Uterus (tissue), 4 donors: ENCODE results near the gene SLC25A44. TPM values are rescaled to one million over a fixed set of nuclear protein-coding genes. Genes with fewer than 3 reads are reported as not detected.

ENCODE experiments used
- DNase-seq, 2 donors: peaks; one replicate each; pipeline ENCODE4 v3.0.0-alpha.2; 2019 to 2020
- H3K27ac ChIP-seq, 2 donors: fragments of 200-600 bp; sonication (generic); 1 replicate in 1 of 2; 2 replicates in 1 of 2; pipeline ENCODE4 v1.5.1; 2016 to 2018
- H3K27me3 ChIP-seq, 2 donors: fragments of 200-600 bp; sonication (generic); one replicate each; pipeline ENCODE4 v1.5.1; 2018 to 2019; ENCODE audit warnings: control low read depth in 1 of 2
- H3K36me3 ChIP-seq, 2 donors: fragments of 200-600 bp; sonication (generic); one replicate each; pipeline ENCODE4 v1.5.1; 2019; ENCODE audit warnings: control low read depth in 1 of 2
- H3K4me1 ChIP-seq, 2 donors: fragments of 200-600 bp; sonication (generic); one replicate each; pipeline ENCODE4 v1.5.1; 2018 to 2019; ENCODE audit warnings: control low read depth in 1 of 2
- H3K4me3 ChIP-seq, 2 donors: fragments of 200-600 bp; sonication (generic); 1 replicate in 1 of 2; 2 replicates in 1 of 2; pipeline ENCODE4 v1.5.1; 2018 to 2019; ENCODE audit warnings: mild to moderate bottlenecking in 1 of 2
- H3K9me3 ChIP-seq, 2 donors: fragments of 200-600 bp; sonication (generic); one replicate each; pipeline ENCODE4 v1.5.1; 2019; ENCODE audit warnings: control low read depth in 1 of 2
- CTCF ChIP-seq, 4 experiments: fragments of 200-600 bp in 2 of 4; fragments of 450-650 bp in 2 of 4; sonication (generic) in 2 of 4; IDR thresholded peaks; one replicate each; pipeline ENCODE4 v1.5.1; 2016 to 2019; ENCODE audit warnings: antibody characterized with exemption in 4 of 4, mild to moderate bottlenecking in 2 of 4, moderate library complexity in 1 of 4
- POLR2A ChIP-seq, 2 donors: fragments of 450-650 bp; IDR thresholded peaks; one replicate each; pipeline ENCODE4 v1.6.1; 2016; ENCODE audit warnings: antibody characterized with exemption in 2 of 2, mild to moderate bottlenecking in 1 of 2, moderate library complexity in 1 of 2
- intact Hi-C: fragments of 100-400 bp; cut with DNase I; formaldehyde crosslinking; loops from one replicate; pipeline ENCODE4 v1.15.1; 2023; ENCODE audit warnings: low total_unique reads
- total RNA-seq, 4 donors: library from RNA; depleted of rRNA in 3 of 4; stranded (reverse); fragments of >200 nt in 3 of 4; gene quantifications; one replicate each; pipeline versions ENCODE4 v1.1.0 to v1.2.4, GENCODE V29; 2014 to 2023
- donor health status: DM: yes; HTN: yes; CAD: no.

SLC25A44 gene
- total RNA-seq, 4 donors from 2014 or later: 5.9 to 26.9 (median 11.1) TPM

- DNase-seq: no peak
- TF ChIP-seq POLR2A (IDR thresholded peaks at IDR 0.05) (no peak), CTCF (IDR thresholded peaks at IDR 0.05) (no peak)
- no peak overlapping the region for H3K27ac ChIP-seq
- H3K4me3 ChIP-seq: no peak overlapping the region
- peaks cover 0 to 4% of the 10 kb centered on the region in 2 donors for H3K4me1 ChIP-seq
- no peaks in the 10 kb centered on the region for H3K9me3 ChIP-seq
- no peaks in the 10 kb centered on the region for H3K27me3 ChIP-seq
- intact Hi-C loops: no loop called here
- H3K36me3 ChIP-seq: no peaks in the 10 kb centered on the region
Measured at GRCh38 chr1:156157506-156157905, 36.4 kb upstream of the SLC25A44 start.

GRCh38 chr1:156157966-156158365 is 35.9 kb upstream of the SLC25A44 start:
- Histone ChIP-seq H3K9me3 (no peaks in the 10 kb centered on the region), H3K27ac (no peak overlapping the region), H3K27me3 (no peaks in the 10 kb centered on the region), H3K4me1 (peaks cover 0 to 4% of the 10 kb centered on the region in 2 donors), H3K4me3 (no peak overlapping the region), H3K36me3 (no peaks in the 10 kb centered on the region)
- TF ChIP-seq POLR2A (IDR thresholded peaks at IDR 0.05): no peak
- no peak for TF ChIP-seq CTCF (IDR thresholded peaks at IDR 0.05)
- DNase-seq: no peak
- intact Hi-C loops: no loop called here

GRCh38 chr1:156160000-156160742 is 33.7 kb upstream of the SLC25A44 start:
- TF ChIP-seq CTCF (IDR thresholded peaks at IDR 0.05) (no peak), POLR2A (IDR thresholded peaks at IDR 0.05) (no peak)
- Histone ChIP-seq H3K4me1 (peaks cover 0 to 4% of the 10 kb centered on the region in 2 donors), H3K4me3 (peak overlapping the region in 1 of 2 donors; percentile 48), H3K27ac (peak overlapping the region; percentile 83 to 86), H3K9me3 (no peaks in the 10 kb centered on the region), H3K27me3 (no peaks in the 10 kb centered on the region), H3K36me3 (no peaks in the 10 kb centered on the region)
- no peak for DNase-seq
- intact Hi-C loops: no loop called here

GRCh38 chr1:156160743-156161171 is 33.1 kb upstream of the SLC25A44 start:
- Histone ChIP-seq H3K4me3 (peak overlapping the region; percentile 21 to 48), H3K27me3 (no peaks in the 10 kb centered on the region), H3K27ac (peak overlapping the region; percentile 83 to 86), H3K4me1 (peaks cover 0 to 4% of the 10 kb centered on the region in 2 donors), H3K9me3 (no peaks in the 10 kb centered on the region), H3K36me3 (no peaks in the 10 kb centered on the region)
- TF ChIP-seq POLR2A (IDR thresholded peaks at IDR 0.05) (no peak), CTCF (IDR thresholded peaks at IDR 0.05) (no peak)
- intact Hi-C loops: no loop called here
- peak; percentile 85 to 92 for DNase-seq

GRCh38 chr1:156162430-156163037 is 31.4 kb upstream of the SLC25A44 start:
- Histone ChIP-seq H3K27me3 (no peaks in the 10 kb centered on the region), H3K4me3 (no peak overlapping the region), H3K4me1 (peaks cover 0 to 4% of the 10 kb centered on the region in 2 donors), H3K9me3 (no peaks in the 10 kb centered on the region), H3K36me3 (no peaks in the 10 kb centered on the region), H3K27ac (no peak overlapping the region)
- TF ChIP-seq POLR2A (IDR thresholded peaks at IDR 0.05): no peak
- no peak for TF ChIP-seq CTCF (IDR thresholded peaks at IDR 0.05)
- intact Hi-C loops: no loop called here
- DNase-seq: no peak
